AG08396 (cell line): Measurements from ENCODE around the gene TSNAX.
A peak's percentile ranks its signal among the peaks of the same experiment; 100 is the strongest.

Source experiments
- DNase-seq: peaks from one replicate; pipeline ENCODE4 v3.0.0; 2012; ENCODE audit warnings: low spot score, mixed read lengths

TSNAX gene

GRCh38 chr1:231601824-231602672, 73.6 kb downstream of the TSNAX start:
- DNase-seq, result no peak

- no peak for DNase-seq
Measured at GRCh38 chr1:231602673-231602984, 74.2 kb downstream of the TSNAX start.

GRCh38 chr1:231603598-231604275, 75.3 kb downstream of the TSNAX start:
- peak; percentile 47 for DNase-seq

GRCh38 chr1:231604276-231604621, 75.8 kb downstream of the TSNAX start:
- no peak for DNase-seq

GRCh38 chr1:231605149-231606100, 77.0 kb downstream of the TSNAX start:
- no peak for DNase-seq

- peak; percentile 42 for DNase-seq
Measured at GRCh38 chr1:231606712-231607111, 78.2 kb downstream of the TSNAX start.

- no peak for DNase-seq
Measured at GRCh38 chr1:231610388-231610787, 81.9 kb downstream of the TSNAX start.

GRCh38 chr1:231611111-231611510, 82.6 kb downstream of the TSNAX start:
- DNase-seq, result no peak

- DNase-seq, result no peak
Measured at GRCh38 chr1:231611851-231612250, 83.4 kb downstream of the TSNAX start.

GRCh38 chr1:231612393-231613089, 84.1 kb downstream of the TSNAX start:
- no peak for DNase-seq

GRCh38 chr1:231613419-231614349, 85.2 kb downstream of the TSNAX start:
- no peak for DNase-seq
